VCaP (cell line): ENCODE results near the gene EGFR.

Experiments used
- H3K27ac ChIP-seq: fragments of 450-650 bp; 2 replicates; pipeline ENCODE4 v1.5.1; 2017
- TF ChIP-seq, protein P1 (sequence below): fragments of 450-650 bp; conservative IDR thresholded peaks from 2 replicates; pipeline ENCODE4 v1.5.1; 2017; ENCODE audit warnings: mild to moderate bottlenecking, moderate library complexity

EGFR gene

DNA sequence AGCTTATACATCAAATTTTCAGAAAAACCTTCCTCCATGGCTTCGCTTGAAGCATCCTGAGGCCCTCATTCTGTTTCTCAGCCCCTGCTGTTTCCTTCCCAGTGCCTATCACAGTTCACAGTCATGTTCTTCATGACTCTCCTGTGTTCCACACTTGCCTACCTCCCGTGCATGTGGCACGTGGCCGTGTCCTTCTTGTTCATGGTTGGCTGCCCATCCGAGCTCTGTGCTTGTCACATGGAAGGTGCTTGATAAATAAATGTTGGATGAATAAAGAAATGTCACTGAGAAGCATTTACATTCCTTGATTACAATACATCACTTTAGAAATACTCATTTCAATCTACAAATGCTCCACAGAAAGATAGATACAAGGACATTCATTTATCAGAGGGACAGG lies 23.7 kb upstream of the EGFR start:
- TF ChIP-seq, protein P1, sequence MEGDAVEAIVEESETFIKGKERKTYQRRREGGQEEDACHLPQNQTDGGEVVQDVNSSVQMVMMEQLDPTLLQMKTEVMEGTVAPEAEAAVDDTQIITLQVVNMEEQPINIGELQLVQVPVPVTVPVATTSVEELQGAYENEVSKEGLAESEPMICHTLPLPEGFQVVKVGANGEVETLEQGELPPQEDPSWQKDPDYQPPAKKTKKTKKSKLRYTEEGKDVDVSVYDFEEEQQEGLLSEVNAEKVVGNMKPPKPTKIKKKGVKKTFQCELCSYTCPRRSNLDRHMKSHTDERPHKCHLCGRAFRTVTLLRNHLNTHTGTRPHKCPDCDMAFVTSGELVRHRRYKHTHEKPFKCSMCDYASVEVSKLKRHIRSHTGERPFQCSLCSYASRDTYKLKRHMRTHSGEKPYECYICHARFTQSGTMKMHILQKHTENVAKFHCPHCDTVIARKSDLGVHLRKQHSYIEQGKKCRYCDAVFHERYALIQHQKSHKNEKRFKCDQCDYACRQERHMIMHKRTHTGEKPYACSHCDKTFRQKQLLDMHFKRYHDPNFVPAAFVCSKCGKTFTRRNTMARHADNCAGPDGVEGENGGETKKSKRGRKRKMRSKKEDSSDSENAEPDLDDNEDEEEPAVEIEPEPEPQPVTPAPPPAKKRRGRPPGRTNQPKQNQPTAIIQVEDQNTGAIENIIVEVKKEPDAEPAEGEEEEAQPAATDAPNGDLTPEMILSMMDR = no peak
- peak overlapping the region; percentile 54; the same call in 1 of the 2 replicates for H3K27ac ChIP-seq

DNA sequence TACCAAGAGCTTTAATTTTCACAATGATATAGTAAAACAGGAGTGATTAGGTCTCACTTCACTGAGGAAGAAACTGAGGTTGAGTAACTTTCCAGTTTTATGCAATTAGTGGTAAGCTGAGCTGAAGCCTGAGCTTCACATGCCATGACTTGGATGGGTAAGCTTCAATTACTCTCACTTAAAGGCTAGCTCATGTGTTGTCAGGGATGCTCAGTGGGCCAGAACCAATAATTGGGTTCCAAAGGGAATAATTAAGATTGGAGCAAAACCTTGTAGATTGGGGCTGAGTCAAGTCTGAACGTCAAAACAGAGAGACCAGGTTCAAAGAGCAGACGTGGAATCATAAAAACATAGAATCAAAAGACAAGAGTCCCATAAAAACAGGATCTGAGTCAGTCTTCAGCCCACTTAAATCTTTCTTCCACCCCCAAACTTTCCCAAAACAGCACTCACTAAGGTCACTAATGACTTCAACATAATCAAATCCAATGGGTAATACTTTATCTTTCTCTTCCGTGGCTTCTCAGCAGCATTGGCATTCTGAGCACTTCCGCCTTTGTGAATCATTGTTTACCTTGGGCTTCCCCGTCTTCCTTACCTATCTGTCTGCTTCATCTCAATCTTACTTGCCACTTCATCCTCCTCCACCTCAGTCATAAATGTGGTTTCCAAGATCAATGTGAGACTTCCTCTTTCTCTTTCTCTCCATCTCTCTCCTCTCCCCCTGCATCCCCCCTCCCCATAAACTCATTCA lies 23.0 kb upstream of the EGFR start:
- TF ChIP-seq, protein P1 = no peak
- H3K27ac ChIP-seq = peak overlapping the region; percentile 54

DNA sequence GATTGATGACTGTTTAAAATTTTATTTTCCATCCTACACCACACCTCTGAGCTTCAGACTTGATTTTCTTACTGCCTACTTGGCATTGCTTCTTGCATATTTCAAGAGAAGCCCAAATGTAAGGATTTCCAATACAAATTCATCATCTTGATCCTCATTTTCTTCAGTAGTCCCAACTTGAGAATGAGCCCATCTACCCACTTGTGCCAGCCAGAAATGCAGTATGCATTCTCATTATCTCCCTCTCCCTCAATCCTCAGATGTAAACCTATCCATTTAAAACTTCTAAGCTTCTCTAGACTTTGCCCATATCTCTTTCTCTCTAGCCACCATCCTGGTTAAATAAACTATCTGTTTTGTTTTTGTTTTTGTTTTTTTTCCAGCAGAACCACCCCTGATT lies 22.4 kb upstream of the EGFR start:
- H3K27ac ChIP-seq = peak overlapping the region; percentile 54
- TF ChIP-seq, protein P1 = no peak

DNA sequence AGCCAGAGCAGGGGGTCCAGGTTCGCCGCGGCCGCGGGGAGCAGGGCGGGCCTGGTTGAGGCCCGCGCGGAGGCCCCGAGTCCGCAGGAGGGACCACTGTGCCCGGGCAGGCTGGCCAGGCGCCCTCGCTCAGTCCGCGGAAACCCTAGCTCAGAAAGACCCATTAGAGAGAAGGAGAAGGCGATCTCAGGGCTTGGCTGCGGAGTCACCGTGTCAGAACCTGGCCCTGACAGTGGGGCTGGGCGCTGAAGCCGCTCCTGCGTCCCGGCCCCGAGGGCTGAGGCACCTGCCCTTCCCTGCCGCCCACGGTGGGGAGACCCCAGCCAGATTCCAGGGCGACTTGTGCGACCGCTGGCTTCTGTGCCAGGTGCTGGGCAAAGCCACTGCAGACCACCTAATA lies 14.2 kb upstream of the EGFR start:
- TF ChIP-seq, protein P1 = no peak
- no peak overlapping the region for H3K27ac ChIP-seq

DNA sequence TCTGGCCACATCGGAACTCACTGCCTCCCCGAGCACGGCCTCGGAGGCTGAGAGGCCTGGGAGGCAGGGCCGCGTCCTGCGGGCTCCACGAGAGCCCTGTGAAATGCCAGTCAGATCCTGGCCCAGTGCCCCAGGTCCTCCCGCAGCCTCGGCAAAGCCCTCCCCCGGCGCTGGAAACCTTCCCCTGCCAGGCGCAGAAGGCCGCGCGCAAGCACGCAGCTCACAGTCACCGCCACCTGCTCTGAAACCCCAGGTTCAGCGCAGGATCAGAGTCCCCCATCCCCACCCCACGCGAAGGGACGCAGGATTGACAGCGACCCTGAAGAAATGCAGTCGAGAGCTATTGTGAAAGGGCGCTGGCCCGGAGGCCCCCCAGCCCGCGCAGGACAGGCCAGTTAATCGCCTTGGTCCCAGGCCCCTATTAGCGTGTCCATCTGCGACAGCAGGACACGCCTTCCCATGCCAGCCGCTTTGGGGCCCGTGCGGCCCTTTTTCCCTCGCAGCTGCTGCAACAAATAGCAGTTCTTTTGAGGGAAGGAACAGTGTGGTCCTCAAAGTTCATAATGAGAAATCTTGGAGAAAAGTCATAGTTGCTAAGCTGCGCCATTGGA lies 13.5 kb upstream of the EGFR start:
- TF ChIP-seq, protein P1 = no peak
- no peak overlapping the region for H3K27ac ChIP-seq

DNA sequence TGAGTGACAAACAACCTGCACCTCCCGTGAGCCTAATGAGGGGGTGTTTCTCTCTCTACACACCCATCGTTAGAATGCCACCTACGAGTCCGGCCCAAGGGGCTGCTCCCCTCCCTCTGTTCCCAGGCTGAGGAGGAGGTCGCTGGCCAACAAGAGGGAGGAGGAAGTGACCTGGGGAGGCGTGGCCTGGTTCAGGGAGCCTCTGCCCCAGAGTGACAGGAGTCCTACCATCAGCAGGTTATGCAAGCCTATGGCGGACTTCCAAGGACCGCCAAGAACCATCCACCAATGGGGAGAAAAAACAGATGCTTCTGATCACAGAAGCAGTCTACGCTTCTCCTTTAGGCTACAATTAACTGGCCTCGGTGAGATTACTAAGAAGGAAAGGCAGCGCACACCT lies 12.3 kb upstream of the EGFR start:
- H3K27ac ChIP-seq = no peak overlapping the region
- TF ChIP-seq, protein P1 = no peak

DNA sequence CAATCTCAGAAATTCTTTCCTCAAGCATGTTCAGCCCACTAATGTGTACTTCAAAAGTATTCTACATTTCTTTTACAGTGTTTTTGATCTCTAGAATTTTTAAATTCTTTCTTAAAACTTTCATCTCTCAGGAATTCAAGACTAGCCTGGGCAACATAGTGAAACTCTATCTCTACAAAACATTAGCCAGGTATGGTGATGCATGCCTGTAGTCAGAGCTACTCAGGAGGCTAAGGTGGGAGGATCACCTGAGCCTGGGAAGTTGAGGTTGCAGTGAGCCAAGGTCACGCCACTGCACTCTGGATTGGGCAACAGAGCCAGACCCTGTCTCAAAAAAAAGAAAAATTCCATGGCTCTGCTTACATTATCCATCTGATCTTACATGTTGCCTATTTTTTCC lies 5.0 kb upstream of the EGFR start:
- TF ChIP-seq, protein P1 = no peak
- no peak overlapping the region for H3K27ac ChIP-seq
